Astrocyte of the cerebellum (primary cell): ENCODE results near the gene MGP.
A peak's percentile ranks its signal among the peaks of the same experiment; 100 is the strongest.

Experiments used
- DNase-seq: peaks from one replicate; pipeline ENCODE4 v3.0.0-alpha.2; 2011; ENCODE audit warnings: low read depth
- H3K4me3 ChIP-seq: 2 replicates; pipeline ENCODE4 v1.5.1; 2011; ENCODE audit warnings: mild to moderate bottlenecking, low read depth, low read length, moderate library complexity
- in situ Hi-C: cut with HindIII; loops from 2 replicates; pipeline ENCODE4 v1.10.0; 2017; ENCODE audit warnings: low sequenced_read_pairs
- TF ChIP-seq, protein P1 (sequence below): IDR thresholded peaks from 2 replicates; pipeline ENCODE4 v1.5.1; 2012; ENCODE audit warnings: low read length, low read depth, moderate library complexity, mild to moderate bottlenecking; ENCODE audit errors: missing control alignments

Gene MGP

DNA sequence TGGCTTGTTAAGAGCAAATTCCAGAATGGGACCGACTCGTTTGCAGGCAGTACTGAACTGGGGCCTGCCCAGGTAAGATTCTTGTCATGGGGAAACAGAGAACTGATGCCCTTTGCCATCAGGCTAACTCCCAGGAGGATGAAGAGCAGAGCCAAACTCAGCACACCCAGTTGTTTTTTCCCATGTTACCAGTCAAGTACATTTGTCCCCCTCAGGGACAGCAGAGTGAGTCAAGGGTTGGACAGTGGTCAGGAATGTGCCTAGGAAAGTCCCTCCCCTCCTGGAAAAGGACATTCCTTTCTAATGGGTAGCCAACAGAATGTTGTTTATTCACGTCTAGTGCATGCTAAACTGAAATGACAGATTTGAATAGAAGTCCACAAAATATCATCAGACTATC lies 43.9 kb downstream of the MGP start:
- TF ChIP-seq, protein P1, sequence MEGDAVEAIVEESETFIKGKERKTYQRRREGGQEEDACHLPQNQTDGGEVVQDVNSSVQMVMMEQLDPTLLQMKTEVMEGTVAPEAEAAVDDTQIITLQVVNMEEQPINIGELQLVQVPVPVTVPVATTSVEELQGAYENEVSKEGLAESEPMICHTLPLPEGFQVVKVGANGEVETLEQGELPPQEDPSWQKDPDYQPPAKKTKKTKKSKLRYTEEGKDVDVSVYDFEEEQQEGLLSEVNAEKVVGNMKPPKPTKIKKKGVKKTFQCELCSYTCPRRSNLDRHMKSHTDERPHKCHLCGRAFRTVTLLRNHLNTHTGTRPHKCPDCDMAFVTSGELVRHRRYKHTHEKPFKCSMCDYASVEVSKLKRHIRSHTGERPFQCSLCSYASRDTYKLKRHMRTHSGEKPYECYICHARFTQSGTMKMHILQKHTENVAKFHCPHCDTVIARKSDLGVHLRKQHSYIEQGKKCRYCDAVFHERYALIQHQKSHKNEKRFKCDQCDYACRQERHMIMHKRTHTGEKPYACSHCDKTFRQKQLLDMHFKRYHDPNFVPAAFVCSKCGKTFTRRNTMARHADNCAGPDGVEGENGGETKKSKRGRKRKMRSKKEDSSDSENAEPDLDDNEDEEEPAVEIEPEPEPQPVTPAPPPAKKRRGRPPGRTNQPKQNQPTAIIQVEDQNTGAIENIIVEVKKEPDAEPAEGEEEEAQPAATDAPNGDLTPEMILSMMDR = no peak
- in situ Hi-C loops = no loop called here
- no peak overlapping the region for H3K4me3 ChIP-seq
- no peak for DNase-seq

DNA sequence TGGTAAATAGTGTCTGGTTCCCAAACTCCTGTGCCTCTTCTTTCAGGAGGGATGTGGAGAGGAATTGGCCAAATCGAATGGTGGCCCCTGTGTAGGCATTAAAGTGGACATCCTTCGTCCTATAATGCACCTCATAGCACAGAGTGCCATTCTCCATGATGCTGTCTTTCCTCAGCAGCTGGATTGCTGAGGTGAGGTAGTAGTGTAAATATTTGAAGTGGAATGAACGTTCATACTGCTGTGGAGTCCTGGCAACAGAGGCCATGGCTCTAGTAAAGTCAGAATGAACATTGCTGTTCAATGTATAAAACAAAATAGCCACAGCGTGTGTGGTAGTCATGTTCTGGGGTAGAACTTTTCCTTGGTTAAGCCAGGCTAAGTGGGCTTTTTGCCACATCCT lies 45.0 kb downstream of the MGP start:
- no peak for DNase-seq
- TF ChIP-seq, protein P1 = no peak
- no peak overlapping the region for H3K4me3 ChIP-seq
- in situ Hi-C loops = no loop called here

DNA sequence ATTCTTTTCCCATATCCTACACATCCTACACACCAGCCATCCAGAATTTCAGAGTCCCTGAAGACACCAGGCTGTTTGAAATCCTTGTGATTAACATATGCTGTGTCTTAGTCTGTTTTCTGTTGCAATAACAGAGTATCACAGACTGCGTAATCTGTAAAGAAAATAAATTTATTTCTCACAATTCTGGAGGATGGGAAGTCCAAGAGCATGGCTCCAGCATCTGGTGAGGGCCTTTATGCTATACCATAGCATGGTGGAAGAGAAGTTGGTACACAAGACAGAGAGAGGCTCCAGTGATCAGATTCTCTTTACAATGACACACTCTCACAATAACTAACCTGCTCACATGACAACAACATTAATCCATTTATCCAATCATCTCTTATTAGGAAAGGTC lies 46.4 kb downstream of the MGP start:
- no peak for DNase-seq
- H3K4me3 ChIP-seq = no peak overlapping the region
- in situ Hi-C loops = no loop called here
- TF ChIP-seq, protein P1 = no peak

DNA sequence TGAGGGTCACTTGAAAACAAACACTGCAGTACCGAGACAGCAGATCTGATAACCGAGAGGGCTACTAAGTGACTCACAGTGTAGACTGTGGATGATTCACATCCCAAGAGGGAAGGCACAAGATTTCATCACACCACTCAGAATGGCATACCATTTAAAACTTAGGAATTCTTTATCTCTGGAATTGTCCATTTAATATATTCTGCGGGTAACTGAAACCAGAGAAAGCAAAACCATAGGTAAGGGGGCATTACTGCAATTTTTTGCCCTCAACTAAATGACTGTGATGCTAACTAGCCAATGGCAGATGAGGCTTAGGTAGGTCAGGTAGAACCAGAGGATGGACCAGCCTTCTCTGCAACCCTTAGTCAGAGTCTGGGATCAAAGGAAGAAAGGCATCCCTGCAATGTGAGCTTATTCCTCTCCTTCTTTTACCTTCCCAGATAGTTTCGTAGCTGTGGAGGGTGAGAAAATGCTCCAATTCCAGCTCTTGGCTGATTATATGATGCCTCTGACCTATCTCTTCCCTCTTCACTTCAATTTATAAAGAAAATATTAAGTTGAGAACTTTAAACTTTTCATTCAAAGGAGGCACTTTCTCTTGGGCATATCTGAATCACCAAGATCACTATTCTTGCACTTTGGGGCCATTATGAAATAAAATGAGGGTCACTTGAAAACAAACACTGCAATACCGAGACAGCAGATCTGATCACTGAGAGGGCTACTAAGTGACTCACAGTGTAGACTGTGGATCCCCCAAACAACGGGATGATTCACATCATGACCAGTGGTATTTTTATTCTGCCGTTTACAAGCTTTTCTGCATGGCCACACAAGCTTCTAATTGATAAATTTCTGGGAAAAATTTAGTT lies 49.1 kb downstream of the MGP start:
- H3K4me3 ChIP-seq = no peak overlapping the region
- peak; percentile 52 for DNase-seq
- TF ChIP-seq, protein P1 = no peak
- in situ Hi-C loops = no loop called here

DNA sequence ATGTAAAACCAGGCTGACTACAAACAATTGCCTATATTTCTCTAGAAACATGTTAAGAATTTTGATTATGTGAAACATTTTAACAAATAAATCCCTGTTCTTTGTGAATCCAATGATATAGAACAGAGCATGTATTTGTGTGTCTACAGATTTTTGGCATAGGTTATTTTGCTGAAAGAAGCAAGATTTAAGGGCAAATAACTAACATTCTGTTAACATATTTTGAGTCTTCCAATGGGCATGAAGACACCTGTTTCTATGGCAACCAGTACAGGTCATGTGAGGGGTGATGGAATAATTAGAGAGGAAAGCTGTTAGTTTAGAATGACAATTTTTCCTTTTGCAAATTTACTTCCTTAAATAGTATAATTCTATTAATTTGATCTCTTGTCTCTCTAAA lies 51.1 kb downstream of the MGP start:
- no peak overlapping the region for H3K4me3 ChIP-seq
- TF ChIP-seq, protein P1 = no peak
- in situ Hi-C loops = no loop called here
- no peak for DNase-seq

DNA sequence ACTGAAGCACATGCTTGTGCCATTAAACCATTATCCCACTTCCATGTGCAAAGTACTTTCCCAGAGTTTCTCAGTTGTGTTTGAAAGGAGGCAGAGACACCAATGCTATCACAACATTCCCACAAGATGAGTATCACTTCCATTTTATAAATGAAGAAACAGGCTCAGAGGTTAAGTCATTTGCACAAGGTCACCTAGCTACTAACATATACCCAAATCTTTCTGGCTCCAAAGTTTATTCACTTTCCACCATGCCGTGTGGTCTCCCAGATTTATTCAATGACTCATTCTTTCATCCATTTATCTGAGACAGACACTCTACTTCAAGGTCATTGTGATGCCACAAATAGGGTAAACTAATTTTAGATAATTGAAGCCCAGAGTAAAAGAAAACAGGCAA lies 51.7 kb downstream of the MGP start:
- no peak for DNase-seq
- in situ Hi-C loops = no loop called here
- TF ChIP-seq, protein P1 = no peak
- no peak overlapping the region for H3K4me3 ChIP-seq
